ENCODE measurements around the gene EVA1A.

Gene EVA1A

DNA sequence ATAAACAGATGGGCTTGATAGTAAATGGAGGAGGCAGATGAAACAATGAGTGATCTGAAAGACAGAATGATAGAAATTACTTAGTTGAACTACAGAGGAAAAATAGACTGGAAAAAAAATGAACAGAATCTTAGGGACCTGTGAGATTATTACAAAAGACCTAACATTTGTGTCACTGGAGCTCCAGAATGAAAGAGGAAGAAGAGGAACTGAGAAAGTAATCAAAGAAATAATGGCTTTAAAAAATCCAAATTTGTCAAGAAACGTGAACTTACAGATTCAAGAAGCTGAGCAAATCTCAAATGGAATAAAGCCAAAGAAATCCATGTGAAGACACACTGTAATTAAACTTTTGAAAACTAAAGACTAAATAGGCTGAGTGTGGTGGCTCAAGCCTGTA lies 28.3 kb downstream of the EVA1A start:
- TF ChIP-seq, protein P1, sequence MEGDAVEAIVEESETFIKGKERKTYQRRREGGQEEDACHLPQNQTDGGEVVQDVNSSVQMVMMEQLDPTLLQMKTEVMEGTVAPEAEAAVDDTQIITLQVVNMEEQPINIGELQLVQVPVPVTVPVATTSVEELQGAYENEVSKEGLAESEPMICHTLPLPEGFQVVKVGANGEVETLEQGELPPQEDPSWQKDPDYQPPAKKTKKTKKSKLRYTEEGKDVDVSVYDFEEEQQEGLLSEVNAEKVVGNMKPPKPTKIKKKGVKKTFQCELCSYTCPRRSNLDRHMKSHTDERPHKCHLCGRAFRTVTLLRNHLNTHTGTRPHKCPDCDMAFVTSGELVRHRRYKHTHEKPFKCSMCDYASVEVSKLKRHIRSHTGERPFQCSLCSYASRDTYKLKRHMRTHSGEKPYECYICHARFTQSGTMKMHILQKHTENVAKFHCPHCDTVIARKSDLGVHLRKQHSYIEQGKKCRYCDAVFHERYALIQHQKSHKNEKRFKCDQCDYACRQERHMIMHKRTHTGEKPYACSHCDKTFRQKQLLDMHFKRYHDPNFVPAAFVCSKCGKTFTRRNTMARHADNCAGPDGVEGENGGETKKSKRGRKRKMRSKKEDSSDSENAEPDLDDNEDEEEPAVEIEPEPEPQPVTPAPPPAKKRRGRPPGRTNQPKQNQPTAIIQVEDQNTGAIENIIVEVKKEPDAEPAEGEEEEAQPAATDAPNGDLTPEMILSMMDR (IDR thresholded peaks at IDR 0.05; ENCODE audit: extremely low read depth, insufficient read depth, missing control alignments): no peak
- in situ Hi-C loops (cut with MboI; ENCODE audit: low pct_unique_long_range_greater_than_20kb, low sequenced_read_pairs, unreplicated experiment): no loop called here
- no peak for DNase-seq (ENCODE audit: low spot score)

DNA sequence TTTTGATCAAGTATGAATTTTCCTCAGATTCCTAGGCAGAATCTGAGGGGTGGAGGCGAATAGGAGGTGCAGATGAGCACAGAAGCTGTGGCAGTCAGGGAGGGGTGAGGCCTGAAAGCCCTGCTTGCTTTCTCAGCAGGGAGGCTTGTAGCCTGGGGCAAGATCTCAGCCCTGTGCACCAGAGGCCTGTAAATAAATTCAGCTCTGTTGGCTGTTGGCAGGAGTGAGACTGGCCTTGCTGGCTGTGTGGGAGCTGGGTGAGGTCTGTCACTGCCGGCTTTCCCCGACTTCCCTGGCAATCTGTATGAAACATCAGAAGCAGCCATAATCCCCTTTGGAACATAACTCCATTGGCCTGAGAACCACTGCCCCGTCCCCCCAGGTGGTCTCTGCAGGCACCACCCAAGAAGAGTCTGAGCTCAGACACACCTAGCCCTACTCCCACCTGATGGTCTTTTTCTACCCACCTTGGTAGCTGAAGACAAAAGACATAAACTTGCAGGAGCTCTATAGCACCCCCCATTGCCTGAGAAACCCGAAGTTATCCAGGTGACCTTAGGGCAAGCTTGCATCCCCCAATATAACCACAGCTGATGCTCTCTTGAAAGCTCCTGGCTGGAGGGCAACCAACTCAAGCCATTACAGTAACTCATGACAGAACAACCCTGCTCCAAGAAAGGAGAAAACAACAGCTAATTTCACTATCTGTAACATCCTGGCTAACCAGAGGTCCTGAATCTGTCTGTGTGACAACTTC lies 32.3 kb downstream of the EVA1A start:
- in situ Hi-C loops (cut with MboI; ENCODE audit: low pct_unique_long_range_greater_than_20kb, low sequenced_read_pairs, unreplicated experiment): no loop called here
- TF ChIP-seq, protein P1 (IDR thresholded peaks at IDR 0.05; ENCODE audit: extremely low read depth, insufficient read depth, missing control alignments): no peak
- DNase-seq (ENCODE audit: low spot score): no peak

DNA sequence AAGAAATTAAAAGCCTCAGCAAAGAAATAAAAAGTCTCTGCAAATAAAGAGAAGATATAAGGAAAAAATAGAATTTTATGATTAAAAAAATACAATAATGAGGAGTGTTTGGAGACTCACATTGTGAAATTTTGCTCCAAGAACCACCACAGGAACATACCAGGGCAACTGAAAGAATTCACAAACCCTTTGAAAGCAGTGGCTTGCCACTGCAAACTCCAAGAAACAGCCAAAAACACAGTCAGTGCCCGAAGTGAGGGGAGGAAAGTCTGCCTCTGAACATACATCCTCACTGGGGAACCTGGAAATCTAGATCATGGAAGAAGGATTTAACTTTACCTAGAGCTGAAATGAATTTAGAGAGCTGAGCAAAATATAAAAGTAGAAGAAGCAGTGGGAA lies 33.1 kb downstream of the EVA1A start:
- DNase-seq (ENCODE audit: low spot score): no peak
- in situ Hi-C loops (cut with MboI; ENCODE audit: low pct_unique_long_range_greater_than_20kb, low sequenced_read_pairs, unreplicated experiment): no loop called here
- TF ChIP-seq, protein P1 (IDR thresholded peaks at IDR 0.05; ENCODE audit: extremely low read depth, insufficient read depth, missing control alignments): no peak

DNA sequence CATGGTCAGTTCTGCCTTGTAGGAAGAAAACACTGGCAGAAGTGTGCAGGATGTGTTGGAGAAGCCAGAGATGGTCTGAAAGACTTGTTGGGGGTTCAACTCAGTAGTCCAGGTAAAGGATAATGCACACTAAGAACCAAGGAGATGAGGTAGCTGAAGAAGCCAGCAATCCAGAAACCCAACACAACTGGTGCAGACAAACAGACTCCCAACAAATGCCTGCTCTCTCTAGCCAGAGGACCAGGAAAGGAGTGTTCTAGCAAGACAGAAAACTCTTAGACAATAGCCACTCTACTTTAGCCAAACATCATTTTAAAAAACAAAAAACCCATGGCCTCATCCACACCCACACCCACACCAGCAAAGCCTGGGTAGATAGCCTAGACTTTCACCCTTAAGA lies 33.9 kb downstream of the EVA1A start:
- in situ Hi-C loops (cut with MboI; ENCODE audit: low pct_unique_long_range_greater_than_20kb, low sequenced_read_pairs, unreplicated experiment): no loop called here
- DNase-seq (ENCODE audit: low spot score): no peak
- TF ChIP-seq, protein P1 (IDR thresholded peaks at IDR 0.05; ENCODE audit: extremely low read depth, insufficient read depth, missing control alignments): no peak

DNA sequence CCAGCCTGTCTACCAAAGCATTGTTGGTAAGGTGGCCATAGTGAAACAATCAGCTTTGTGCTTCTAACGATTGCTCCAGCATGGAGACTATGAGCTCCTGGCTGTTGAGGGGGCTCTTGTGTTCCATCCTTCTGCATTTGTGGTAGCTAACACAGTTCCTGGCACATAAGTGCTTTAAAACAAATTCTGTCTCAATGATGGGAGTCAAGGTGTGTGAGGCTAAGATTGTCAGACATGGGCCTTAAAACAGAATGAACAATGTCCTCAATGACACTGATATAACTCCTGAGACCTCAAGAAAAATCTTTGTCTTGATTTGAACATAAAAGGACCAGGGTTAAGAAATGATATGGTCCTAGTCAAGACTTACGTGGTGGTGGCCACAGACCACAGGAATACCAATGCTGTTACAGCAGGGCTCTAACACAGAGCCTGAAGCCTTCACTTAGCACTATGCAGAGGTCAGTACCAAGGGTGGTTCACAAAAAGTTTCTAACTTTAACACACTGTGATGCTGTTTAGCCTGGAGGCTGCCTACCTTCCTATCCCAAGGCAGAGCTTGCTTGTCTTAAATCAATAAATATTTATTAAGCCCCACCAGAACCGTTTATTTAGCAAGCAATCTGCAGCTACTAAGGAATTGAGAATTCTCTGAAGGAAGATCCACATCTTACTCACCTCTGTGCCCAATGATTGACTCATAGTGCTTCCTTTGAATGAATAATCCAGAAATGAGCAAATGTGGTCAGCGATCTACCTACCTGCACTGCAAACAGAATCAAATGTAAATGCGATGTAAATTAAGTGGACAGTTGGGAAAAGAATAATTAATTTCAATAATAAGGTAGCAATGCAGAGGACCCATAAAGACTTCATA lies 35.1 kb downstream of the EVA1A start:
- no peak for DNase-seq (ENCODE audit: low spot score)
- TF ChIP-seq, protein P1 (IDR thresholded peaks at IDR 0.05; ENCODE audit: extremely low read depth, insufficient read depth, missing control alignments): no peak
- in situ Hi-C loops (cut with MboI; ENCODE audit: low pct_unique_long_range_greater_than_20kb, low sequenced_read_pairs, unreplicated experiment): no loop called here

DNA sequence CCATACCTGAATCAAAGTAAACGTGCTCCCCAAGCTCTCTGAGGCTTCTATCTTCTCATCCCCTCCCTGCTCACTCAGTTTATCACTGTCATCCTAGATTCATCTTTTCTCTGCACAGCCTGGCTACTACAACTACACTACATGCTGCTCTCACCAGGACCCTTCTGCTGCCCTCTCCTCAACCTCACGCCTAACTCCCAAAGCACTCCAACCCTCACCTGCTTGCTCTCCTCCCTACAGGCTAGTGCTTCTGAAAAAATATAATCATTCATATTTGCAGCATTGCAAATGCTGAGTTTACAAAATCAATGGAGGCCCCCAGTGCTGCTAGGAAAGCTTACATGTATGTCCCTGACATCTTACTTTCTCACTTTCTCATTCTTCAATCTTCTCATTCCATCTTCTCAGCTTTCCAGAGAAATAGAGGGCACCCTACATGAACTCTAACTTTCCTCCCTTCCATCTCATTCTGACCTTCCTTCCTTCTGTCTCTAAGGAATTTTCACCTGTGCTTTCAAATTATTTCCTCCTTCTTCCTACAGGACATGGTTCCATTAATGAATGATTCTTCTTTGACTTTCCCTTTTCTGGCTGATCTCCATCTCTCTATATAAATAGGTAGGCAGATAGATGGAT lies 36.3 kb downstream of the EVA1A start:
- TF ChIP-seq, protein P1 (IDR thresholded peaks at IDR 0.05; ENCODE audit: extremely low read depth, insufficient read depth, missing control alignments): no peak
- in situ Hi-C loops (cut with MboI; ENCODE audit: low pct_unique_long_range_greater_than_20kb, low sequenced_read_pairs, unreplicated experiment): no loop called here

More for the DNA sequence above, 36.3 kb downstream of the EVA1A start:
- DNase-seq (ENCODE audit: low spot score): no peak
